ENCODE results near the gene ARL6IP5. TPM values are rescaled to one million over a fixed set of nuclear protein-coding genes. Genes with fewer than 3 reads are reported as not detected.

Gene ARL6IP5
- total RNA-seq, 1 experiment from 2014 or later: 29.4 TPM

DNA sequence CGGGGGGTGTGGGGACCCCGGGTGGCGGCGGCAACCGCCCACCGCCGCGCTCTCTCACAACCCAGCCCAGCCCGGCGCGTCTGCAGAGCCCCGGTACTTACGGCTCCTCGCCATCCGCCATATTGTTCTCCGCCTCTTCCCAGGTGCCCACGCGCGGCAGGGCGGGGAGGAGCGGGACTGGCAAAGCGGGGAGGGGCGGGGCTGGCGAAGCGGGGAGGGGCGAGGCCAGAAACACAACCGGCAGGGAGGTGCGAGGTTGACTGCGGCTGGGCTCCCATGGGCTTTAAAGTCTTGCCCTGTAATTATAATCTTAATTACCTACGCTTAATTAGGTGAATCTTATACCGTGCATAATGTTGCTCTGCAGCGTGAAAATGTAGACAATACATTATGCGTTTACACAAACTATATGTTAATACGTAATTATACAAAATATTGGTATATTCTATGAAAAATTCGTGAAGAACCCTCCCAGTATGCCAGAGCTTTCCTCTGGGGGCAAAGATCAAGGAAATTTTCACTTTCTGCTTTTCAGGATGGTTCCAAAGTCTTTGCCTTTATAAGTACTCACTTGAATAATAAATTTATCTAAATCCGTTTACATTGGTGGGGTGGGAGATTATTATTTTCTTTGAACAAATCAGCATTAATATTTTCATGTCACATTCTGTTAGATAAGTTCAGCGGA, 4.4 kb upstream of the ARL6IP5 start, which contains the start of gene UBA3:
TSS of gene UBA3 (minus strand) at position 133 of the 688 bp plus-strand sequence. CDS start at position 121, 12 bp downstream.
- no peaks in the 10 kb centered on the region for H3K36me3 ChIP-seq
- H3K27ac ChIP-seq: peak within 1 kb of the TSS; percentile 61
- peak; percentile 83 to 84 for DNase-seq
- H3K4me1 ChIP-seq: peaks cover 14% of the 10 kb centered on the region
- no peaks in the 10 kb centered on the region for H3K27me3 ChIP-seq
- peak within 1 kb of the TSS; percentile 73 for H3K4me3 ChIP-seq
- no peaks in the 10 kb centered on the region for H3K9me3 ChIP-seq (replicated peaks)

DNA sequence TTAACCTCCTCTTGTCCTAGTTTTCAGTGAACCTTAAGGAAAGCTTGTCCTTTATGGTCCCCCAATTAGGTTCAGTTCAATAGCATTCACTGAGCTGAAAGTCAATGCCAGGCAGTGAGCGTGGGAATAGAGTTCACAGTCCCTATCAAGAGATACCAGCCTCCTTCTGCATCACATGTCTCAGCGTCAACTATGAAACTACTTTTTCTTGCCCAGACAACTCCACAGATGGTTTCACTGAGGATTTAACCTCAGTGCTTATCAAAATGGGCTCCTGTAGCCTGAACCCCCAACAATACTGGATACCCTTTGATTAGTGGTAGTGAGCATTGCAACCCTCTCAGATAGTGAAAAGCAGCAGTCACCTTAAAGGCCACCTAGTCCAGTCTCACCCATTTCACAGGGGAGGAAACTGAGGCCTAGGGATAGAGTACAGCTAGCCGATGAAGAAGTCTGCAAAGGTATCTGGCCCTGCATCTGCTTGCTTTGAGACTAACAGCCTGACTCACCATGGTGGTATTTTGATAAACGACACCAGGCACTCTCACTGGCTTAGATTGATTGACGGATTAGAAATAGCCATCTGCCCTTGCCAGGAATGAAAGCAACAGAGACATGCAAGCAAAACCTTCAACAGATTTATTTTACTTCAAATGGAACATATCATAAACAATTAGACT, 3.0 kb upstream of the ARL6IP5 start:
- DNase-seq: peak in 1 of 2 experiments; percentile 9
- Histone ChIP-seq H3K27me3 (no peaks in the 10 kb centered on the region), H3K4me1 (peaks cover 14% of the 10 kb centered on the region), H3K36me3 (no peaks in the 10 kb centered on the region), H3K27ac (no peak overlapping the region), H3K4me3 (no peak overlapping the region), H3K9me3 (replicated peaks) (no peaks in the 10 kb centered on the region)

DNA sequence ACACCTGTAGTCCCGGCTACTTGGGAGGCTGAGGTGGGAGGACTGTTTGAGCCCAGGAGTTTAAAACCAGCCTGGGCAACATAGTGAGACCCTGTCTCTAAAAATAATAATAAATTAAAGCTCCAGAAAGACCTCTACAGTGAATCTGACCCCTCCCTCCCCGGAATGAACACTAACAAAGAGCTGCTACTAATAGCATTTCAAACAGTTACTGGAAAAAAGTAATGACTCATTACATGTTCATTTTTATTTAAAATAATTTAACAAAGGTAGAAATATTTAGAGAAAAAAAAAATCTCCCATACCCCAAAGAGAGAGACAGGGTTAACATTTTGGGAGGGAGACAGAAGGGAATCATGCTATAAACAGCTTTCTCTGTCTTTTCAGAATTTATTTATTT, 2.4 kb upstream of the ARL6IP5 start:
- Histone ChIP-seq H3K9me3 (replicated peaks) (no peaks in the 10 kb centered on the region), H3K36me3 (no peaks in the 10 kb centered on the region), H3K4me1 (peaks cover 14% of the 10 kb centered on the region), H3K4me3 (no peak overlapping the region), H3K27me3 (no peaks in the 10 kb centered on the region), H3K27ac (no peak overlapping the region)
- DNase-seq: no peak

DNA sequence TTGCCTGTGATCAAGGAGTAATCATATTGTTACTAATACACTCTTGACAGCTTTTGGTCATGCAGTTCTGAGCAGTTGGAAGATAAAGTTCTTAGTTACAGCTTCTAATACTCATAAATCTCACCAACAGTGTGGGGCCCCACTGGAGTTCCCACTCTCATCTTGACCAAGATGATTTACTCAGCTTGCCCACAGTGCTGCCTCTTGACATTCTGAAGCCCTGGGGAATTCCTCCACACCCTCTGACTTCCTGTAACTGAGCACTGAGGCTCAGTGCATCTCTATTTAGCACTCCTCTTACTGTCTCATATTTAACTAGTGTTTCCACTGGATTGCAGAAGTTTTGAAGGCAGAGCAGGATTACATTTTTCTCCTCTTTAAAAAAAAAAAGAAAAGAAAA, 1.9 kb upstream of the ARL6IP5 start:
- no peaks in the 10 kb centered on the region for H3K27me3 ChIP-seq
- H3K36me3 ChIP-seq: no peaks in the 10 kb centered on the region
- no peaks in the 10 kb centered on the region for H3K9me3 ChIP-seq (replicated peaks)
- H3K4me3 ChIP-seq: no peak overlapping the region
- DNase-seq: peak; percentile 36 to 57
- peaks cover 14% of the 10 kb centered on the region for H3K4me1 ChIP-seq
- no peak overlapping the region for H3K27ac ChIP-seq

DNA sequence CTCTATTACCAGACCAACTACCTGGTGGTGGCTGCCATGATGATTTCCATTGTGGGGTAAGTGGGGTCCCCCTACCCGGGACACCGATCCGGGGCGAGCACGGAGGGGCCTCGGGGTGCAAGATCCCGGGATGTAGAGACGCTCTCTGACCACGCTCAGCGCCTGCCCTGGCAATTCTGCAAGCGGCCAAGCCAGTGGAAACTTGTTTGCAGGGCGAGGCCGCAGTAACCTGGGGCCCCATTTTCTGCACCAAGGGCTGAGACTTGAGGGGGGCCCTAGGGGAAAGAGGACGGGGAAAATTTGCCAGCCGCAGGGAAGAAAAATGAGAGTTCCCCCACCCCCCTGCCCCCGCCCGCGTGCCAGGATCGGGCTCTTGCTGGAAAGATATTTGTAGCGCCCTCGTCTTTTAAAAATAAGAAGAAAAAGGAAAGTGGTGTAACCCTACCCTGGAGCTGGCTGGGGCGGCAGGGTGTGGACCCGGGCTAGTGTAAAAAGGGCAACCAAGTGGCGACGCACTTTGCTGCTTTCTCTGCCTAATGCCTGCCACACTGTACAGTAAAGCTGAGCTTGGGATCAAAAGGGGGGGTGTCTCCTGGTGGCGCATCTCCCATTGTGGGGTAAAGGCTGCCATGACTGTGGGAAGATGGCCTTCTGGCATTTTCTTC, 563 bp downstream of the ARL6IP5 start:
- H3K27ac ChIP-seq: peak overlapping the region; percentile 59
- H3K27me3 ChIP-seq: no peaks in the 10 kb centered on the region
- H3K9me3 ChIP-seq (replicated peaks): no peaks in the 10 kb centered on the region
- H3K4me1 ChIP-seq: peaks cover 14% of the 10 kb centered on the region
- no peaks in the 10 kb centered on the region for H3K36me3 ChIP-seq
- peak overlapping the region; percentile 78 for H3K4me3 ChIP-seq
- DNase-seq: peak; percentile 20 to 22

DNA sequence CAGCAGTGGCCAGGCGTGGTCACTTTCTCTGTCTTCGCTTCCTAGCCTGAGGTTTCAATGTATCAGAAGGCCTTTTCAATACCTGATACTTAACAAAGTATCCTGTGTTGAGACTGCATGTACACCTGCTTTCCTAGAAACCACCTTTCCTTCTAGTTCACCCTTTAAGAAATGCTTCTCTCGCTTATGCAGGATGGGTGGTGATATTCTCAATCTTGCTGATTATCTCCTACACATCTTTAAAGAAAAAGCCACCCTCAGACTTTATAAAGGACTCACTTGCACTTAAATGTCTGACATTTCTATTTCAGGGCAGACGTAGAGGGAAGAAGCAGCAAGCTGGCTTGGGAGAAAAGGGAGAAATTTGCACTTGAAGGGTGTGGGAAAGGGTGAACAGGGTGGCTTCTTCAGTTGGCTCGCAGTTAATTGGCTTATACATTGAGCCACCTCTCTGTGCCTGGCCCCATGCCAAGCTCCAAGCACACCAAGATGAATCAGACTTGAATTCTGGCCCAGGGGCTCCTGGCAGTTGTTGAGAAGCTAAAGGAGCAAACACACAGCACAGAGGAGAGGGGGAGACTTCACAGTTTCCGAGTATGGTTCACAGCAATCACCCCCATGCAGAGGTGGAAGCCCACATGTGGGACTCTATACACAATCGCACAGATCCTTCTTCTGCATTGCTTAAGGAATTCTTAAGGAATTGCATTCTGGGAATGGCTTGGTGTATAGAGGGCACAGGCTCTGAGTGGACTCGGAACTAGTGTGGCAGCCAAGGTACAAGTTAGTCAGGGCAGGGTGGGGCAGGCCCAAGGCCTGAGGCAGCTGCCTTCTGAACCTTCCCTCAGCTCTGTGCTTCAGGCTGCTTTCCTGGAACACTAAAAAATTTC, 1.3 kb downstream of the ARL6IP5 start:
- peak; percentile 79 to 86 for DNase-seq
- Histone ChIP-seq H3K27ac (peak overlapping the region; percentile 59; the same call in 1 of the 2 replicates), H3K36me3 (no peaks in the 10 kb centered on the region), H3K4me3 (peak overlapping the region; percentile 78), H3K4me1 (peaks cover 9% of the 10 kb centered on the region), H3K27me3 (no peaks in the 10 kb centered on the region), H3K9me3 (replicated peaks) (no peaks in the 10 kb centered on the region)

DNA sequence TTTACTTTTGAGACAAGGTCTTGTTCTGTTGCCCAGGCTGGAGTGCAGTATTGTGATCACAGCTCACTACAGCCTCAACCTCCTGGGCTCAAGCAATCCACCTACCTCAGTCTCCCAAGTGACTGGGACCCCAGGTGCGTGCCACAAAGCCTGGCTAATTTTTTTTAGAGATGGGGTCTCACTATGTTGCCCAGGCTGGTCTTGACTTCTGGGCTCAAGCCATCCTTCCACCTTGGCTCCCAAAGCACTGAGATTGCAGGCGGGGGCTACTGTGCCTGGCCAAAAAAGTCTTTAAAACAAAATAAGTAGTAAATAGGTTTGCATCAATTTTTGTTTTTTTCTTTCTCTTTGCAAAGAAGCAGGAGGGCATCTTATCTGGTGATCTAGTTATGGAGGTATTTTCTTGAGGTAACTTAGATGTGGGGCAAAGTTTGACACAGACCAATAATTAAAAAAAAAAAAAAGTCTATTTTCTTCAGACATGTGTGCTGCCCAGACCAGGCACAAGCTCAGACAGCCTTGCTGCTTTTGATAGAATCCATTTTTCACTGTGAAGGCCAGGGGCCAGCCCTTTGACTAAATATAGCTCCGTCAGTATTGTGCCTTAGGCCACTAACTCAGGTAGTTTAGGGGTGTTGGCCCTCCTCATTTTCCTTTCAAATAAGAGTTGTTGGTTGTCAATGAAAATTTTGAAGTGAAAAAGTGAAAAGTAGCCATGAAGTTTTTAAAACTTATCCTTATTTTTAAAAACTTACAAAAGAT, 2.5 kb downstream of the ARL6IP5 start:
- Histone ChIP-seq H3K4me3 (no peak overlapping the region), H3K27ac (no peak overlapping the region), H3K27me3 (no peaks in the 10 kb centered on the region), H3K9me3 (replicated peaks) (no peaks in the 10 kb centered on the region), H3K4me1 (peaks cover 14% of the 10 kb centered on the region), H3K36me3 (no peaks in the 10 kb centered on the region)
- no peak for DNase-seq

DNA sequence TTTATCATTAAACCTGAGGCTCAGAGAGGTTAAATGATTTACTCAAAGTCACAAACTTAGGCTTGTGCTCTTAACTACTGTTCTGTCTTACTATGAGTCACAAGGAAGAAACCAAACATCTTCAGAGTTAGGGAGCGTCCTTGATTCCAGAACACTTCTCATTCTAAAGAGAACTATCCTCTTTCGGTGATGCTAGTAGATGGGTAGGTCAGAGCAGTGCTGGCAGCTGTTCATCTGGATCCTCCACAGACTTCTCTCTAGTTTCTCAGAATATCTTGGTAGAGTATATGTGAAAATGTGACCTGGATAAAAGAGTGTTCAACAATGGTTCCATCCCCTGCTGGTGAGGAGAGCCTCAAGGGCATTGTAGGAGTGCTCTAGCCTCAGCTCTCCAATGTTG, 3.3 kb downstream of the ARL6IP5 start:
- H3K4me3 ChIP-seq: no peak overlapping the region
- H3K36me3 ChIP-seq: no peaks in the 10 kb centered on the region
- no peaks in the 10 kb centered on the region for H3K27me3 ChIP-seq
- peaks cover 13% of the 10 kb centered on the region for H3K4me1 ChIP-seq
- DNase-seq: no peak
- no peak overlapping the region for H3K27ac ChIP-seq
- H3K9me3 ChIP-seq (replicated peaks): no peaks in the 10 kb centered on the region

DNA sequence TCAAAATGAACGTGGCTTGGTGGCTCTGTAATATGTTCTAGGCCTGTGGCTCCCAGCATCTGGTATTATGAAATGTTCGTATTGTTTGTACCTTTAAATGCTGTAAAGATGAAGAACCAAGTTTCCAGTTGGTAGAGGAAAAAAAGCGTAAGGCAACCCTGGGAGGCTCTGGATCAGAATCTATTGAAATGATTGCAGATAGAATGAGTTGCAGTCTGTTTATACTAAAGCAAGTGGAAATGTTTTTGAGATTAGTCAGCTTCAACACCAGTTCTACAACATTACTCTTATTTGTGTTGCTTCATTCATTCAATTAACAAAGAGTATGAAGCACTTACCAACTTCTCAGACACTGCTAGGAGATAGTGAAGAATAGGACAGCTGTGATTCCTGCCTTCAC, 5.3 kb downstream of the ARL6IP5 start:
- Histone ChIP-seq H3K4me1 (peaks cover 8% of the 10 kb centered on the region; the same call in 1 of the 2 replicates), H3K27ac (no peak overlapping the region), H3K4me3 (no peak overlapping the region), H3K27me3 (no peaks in the 10 kb centered on the region), H3K36me3 (no peaks in the 10 kb centered on the region), H3K9me3 (replicated peaks) (no peaks in the 10 kb centered on the region)
- DNase-seq: no peak

DNA sequence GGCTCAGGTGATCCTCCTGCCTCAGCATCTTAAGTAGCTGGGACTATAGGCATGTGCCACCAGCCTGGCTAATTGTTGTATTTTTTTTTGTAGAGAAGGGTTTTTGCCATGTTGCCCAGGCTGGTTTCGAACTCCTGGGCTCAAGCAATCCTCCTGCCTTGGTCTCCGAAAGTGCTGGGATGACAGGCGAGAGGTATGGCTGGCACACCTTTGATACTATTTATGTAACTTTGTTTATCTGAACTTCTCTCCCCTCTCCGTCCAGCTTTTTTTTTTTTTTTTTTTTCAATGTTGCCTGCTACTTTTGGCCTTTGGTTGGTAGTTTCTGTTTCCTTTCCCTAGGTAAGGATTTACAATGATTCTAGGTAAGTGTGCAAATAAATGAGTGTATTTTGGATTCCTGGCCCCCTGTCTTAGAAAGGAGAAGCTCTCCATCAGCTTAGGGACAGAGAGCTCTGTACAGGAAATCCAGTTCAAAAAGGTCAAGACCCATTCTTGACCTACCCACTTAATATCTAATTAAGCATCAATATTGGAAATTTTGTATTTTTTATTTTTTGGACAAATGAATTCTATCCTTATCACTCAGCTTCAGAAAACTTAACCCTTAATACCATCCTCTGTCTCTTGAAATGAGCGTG, 6.8 kb downstream of the ARL6IP5 start:
- Histone ChIP-seq H3K9me3 (replicated peaks) (no peaks in the 10 kb centered on the region), H3K4me1 (peaks cover 12% of the 10 kb centered on the region), H3K36me3 (no peaks in the 10 kb centered on the region), H3K4me3 (no peak overlapping the region), H3K27ac (no peak overlapping the region), H3K27me3 (no peaks in the 10 kb centered on the region)
- DNase-seq: no peak

DNA sequence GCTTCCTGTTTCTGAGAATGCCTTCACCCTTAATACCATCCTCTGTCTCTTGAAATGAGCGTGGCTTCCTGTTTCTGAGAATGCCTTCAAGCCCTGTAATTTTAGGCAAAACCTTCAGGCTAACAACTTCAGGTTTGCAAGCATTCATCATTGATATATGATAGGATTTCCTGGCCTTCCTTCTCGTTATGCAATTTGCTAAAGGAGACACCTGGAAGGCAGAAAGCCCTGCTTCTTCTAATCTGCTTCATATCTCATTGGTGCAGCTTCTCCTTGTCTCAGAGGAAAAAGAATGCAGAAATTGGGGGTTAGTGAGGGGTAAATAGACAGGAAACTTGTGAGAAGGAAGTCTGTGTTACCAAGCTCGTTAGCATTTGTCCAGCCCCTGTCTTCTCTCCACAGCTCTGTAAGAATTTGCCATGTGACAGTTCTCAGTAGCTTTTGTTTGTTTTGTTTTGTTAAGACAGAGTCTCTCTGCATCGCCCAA, 7.3 kb downstream of the ARL6IP5 start:
- Histone ChIP-seq H3K27me3 (no peaks in the 10 kb centered on the region), H3K36me3 (no peaks in the 10 kb centered on the region), H3K9me3 (replicated peaks) (no peaks in the 10 kb centered on the region), H3K27ac (no peak overlapping the region), H3K4me3 (no peak overlapping the region), H3K4me1 (peaks cover 12% of the 10 kb centered on the region)
- DNase-seq: no peak

DNA sequence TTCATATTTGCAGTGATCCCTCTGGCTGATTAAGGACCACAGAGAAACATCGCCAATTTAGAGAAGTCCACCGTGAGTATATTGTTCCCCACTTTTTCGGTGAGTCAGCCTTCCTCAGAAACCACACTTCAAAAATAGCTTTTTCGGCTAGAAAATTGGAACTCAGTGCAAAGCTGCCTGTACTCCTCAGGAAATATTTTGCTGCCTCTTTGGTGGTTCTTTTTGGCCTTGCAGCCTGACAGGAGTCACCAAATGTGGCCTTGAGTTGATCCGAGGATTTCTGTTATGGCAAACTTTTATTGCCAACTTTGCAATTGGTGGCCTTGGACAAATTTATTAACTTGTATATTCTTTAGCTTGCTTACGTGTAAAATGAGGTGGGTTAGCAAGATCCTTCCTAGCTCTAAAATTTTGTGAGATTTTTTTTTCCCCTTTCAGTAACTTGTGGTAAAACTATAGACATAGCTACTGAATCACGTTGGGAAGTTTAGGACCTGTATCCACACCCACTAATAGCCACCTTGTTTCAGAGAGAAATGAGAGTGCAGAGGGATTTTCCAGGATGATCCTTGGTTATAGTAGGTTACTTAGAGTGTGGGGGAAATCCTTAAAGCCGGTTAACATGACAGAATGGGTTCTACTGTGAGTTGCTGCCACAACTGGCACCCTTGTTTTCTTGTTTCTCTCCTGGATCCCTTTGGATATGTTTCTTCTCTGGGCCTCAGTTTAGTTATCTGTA, 9.9 kb downstream of the ARL6IP5 start:
- no peak overlapping the region for H3K4me3 ChIP-seq
- no peak overlapping the region for H3K27ac ChIP-seq
- H3K9me3 ChIP-seq (replicated peaks): no peaks in the 10 kb centered on the region
- no peaks in the 10 kb centered on the region for H3K36me3 ChIP-seq
- peaks cover 12% of the 10 kb centered on the region for H3K4me1 ChIP-seq
- H3K27me3 ChIP-seq: no peaks in the 10 kb centered on the region
- no peak for DNase-seq

DNA sequence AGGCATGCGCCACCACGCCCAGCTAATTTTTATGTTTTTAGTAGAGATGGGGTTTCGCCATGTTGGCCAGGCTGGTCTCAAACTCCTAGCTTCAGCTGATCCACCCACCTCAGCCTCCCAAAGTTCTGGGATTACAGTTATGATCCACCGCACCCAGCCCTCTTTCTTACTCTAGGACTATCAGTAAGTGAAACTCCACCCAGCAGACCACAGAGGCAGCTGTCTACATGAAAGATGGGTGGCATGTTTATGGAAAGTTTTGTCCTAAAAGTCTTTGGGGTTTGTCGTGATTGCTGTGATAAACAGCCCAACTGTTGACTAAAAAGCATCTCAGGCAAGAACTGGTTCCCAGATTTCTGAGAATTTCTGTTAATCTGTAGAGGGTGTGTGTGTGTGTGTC, 10.9 kb downstream of the ARL6IP5 start:
- DNase-seq: peak; percentile 7 to 16
- H3K27ac ChIP-seq: no peak overlapping the region
- no peak overlapping the region for H3K4me3 ChIP-seq
- peaks cover 12% of the 10 kb centered on the region for H3K4me1 ChIP-seq
- H3K27me3 ChIP-seq: no peaks in the 10 kb centered on the region
- no peaks in the 10 kb centered on the region for H3K36me3 ChIP-seq
- H3K9me3 ChIP-seq (replicated peaks): no peaks in the 10 kb centered on the region
